CD4-positive, alpha-beta memory T cell (primary cell): ENCODE results near the gene PSMD12. TPM values are rescaled to one million over a fixed set of nuclear protein-coding genes. Genes with fewer than 3 reads are reported as not detected.
"Not testable (repeated sequence)": the region's sequence is repeated elsewhere in the genome, so short reads cannot be mapped to it uniquely, and the experiment has no call there.

Experiments
- CTCF ChIA-PET: fragments of 350-600 bp; sonication (Branson Sonifier 250); formaldehyde crosslinking; loops from one replicate; lab custom pipeline; 2021; ENCODE audit warnings: inconsistent platforms; ENCODE audit not compliant: partially characterized antibody; lab: Charles Lee
- POLR2A ChIA-PET: fragments of 350-600 bp; sonication (Branson Sonifier 250); formaldehyde crosslinking; loops from one replicate; lab custom pipeline; 2021; ENCODE audit not compliant: partially characterized antibody; lab: Charles Lee
- DNase-seq, 5 donors: peaks; one replicate each; pipeline versions ENCODE4 v3.0.0 to v3.0.0-alpha.2; 2020 to 2022; ENCODE audit warnings: mixed read lengths in 1 of 5
- H3K27ac ChIP-seq: one replicate; pipeline ENCODE4 v1.7.0; 2013; ENCODE audit warnings: low read depth, low read length
- H3K27me3 ChIP-seq: 2 replicates; pipeline ENCODE4 v1.7.0; 2013; ENCODE audit warnings: mild to moderate bottlenecking, low read length, moderate library complexity; ENCODE audit not compliant: insufficient read depth
- H3K36me3 ChIP-seq: 2 replicates; pipeline ENCODE4 v1.7.0; 2013; ENCODE audit warnings: mild to moderate bottlenecking, low read length, moderate library complexity; ENCODE audit not compliant: insufficient read depth
- H3K4me1 ChIP-seq: 2 replicates; pipeline ENCODE4 v1.7.0; 2013; ENCODE audit warnings: mild to moderate bottlenecking, low read length, moderate library complexity; ENCODE audit not compliant: insufficient read depth
- H3K4me3 ChIP-seq, 2 donors: one replicate each; pipeline ENCODE4 v1.7.0; 2013; ENCODE audit warnings: low read length in 2 of 2, mild to moderate bottlenecking in 1 of 2
- H3K9me3 ChIP-seq, 2 donors: one replicate each; pipeline ENCODE4 v1.7.0; 2013; ENCODE audit warnings: low read length in 2 of 2, control low read depth in 1 of 2; ENCODE audit not compliant: control insufficient read depth in 1 of 2
- H3K27ac Mint-ChIP-seq, 7 donors: one replicate each; pipeline ENCODE4 v1.8.0; 2020 to 2021; ENCODE audit warnings: mixed read lengths in 7 of 7, mild to moderate bottlenecking in 6 of 7, inconsistent platforms in 3 of 7, moderate library complexity in 3 of 7
- H3K27me3 Mint-ChIP-seq, 2 donors: one replicate each; pipeline ENCODE4 v1.8.0; 2020 to 2021; ENCODE audit warnings: mixed read lengths in 2 of 2
- H3K36me3 Mint-ChIP-seq, 2 donors: one replicate each; pipeline ENCODE4 v1.8.0; 2020 to 2021; ENCODE audit warnings: mixed read lengths in 2 of 2, inconsistent platforms in 1 of 2, mild to moderate bottlenecking in 1 of 2
- H3K4me1 Mint-ChIP-seq, 4 donors: one replicate each; pipeline ENCODE4 v1.8.0; 2020 to 2021; ENCODE audit warnings: mixed read lengths in 4 of 4, mild to moderate bottlenecking in 1 of 4
- H3K4me3 Mint-ChIP-seq, 8 donors: one replicate each; pipeline ENCODE4 v1.8.0; 2020 to 2021; ENCODE audit warnings: mixed read lengths in 8 of 8, mild to moderate bottlenecking in 7 of 8, moderate library complexity in 6 of 8, inconsistent platforms in 3 of 8
- H3K9me3 Mint-ChIP-seq, 8 donors: one replicate each; pipeline ENCODE4 v1.8.0; 2020 to 2021; ENCODE audit warnings: mixed read lengths in 8 of 8, mild to moderate bottlenecking in 5 of 8, inconsistent platforms in 3 of 8, moderate library complexity in 1 of 8
- intact Hi-C: fragments of 100-400 bp; cut with micrococcal nuclease; formaldehyde crosslinking; loops from one replicate; pipeline ENCODE4 v1.15.1; 2023
- polyA plus RNA-seq, 2 donors: library from polyadenylated mRNA; unstranded; fragments of 300-500 nt; fragmentation: Illumina TruSeq; gene quantifications; one replicate each; pipeline ENCODE4 v1.2.3, GENCODE V29; 2021
- total RNA-seq, 2 experiments: library from RNA; stranded (reverse); gene quantifications; one replicate each; pipeline ENCODE4 v1.2.3, GENCODE V29; 2021

PSMD12 gene
- total and polyA plus RNA-seq, 4 experiments from 2014 or later = 34.5 to 49.8 (median 47.8) TPM

DNA sequence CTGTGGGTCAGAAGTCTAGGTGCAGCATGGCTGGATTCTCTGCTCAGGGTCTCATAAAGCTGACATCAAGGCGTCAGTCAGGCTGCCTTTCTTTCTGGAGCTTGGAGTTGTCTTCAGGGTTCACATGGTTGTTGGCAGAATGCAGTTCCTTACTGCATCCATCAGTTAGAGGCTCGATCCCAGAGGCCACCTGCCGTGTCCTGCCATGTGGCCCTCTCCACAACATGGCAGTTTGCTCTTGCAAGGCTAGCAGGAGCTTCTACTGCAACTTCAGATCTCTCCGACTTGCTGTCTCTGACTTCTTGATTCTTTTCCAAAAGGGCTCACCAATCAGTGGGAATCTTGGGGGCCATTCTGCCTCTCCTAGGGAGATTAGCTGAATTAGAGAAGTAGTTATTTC, 22.6 kb upstream of the PSMD12 start:
- no peak for DNase-seq
- H3K36me3 ChIP-seq = no peaks in the 10 kb centered on the region
- peaks cover 77% of the 10 kb centered on the region for H3K4me1 ChIP-seq
- ChIA-PET CTCF (interaction anchor here (0.6 to 29.3 kb wide), 10 partner anchors 10 to 755 kb away, joined by 3 to 605 read pairs (median 8); partner anchors contain the start of gene PITPNC1), POLR2A (interaction anchor here (1.1 to 8.1 kb wide), 7 partner anchors 11 to 87 kb away, joined by 6 to 161 read pairs (median 24); partner anchors contain the start of gene PITPNC1)
- H3K4me3 ChIP-seq = no peak overlapping the region
- H3K9me3 ChIP-seq = no peaks in the 10 kb centered on the region
- H3K27me3 Mint-ChIP-seq = no peaks in the 10 kb centered on the region
- intact Hi-C loops = no loop called here
- H3K27me3 ChIP-seq = no peaks in the 10 kb centered on the region
- H3K4me3 Mint-ChIP-seq = peak overlapping the region in 4 of 8 donors; percentile 7 to 69 (median 35)
- no peak overlapping the region for H3K27ac ChIP-seq
- H3K4me1 Mint-ChIP-seq = peaks cover 48 to 79% (median 62%) of the 10 kb centered on the region in 4 donors
- peak overlapping the region; percentile 33 to 97 (median 95) for H3K27ac Mint-ChIP-seq
- peaks cover 0 to 5% (median 0%) of the 10 kb centered on the region in 8 donors for H3K9me3 Mint-ChIP-seq
- peaks cover 9 to 15% of the 10 kb centered on the region in 2 donors for H3K36me3 Mint-ChIP-seq

- peaks cover 77% of the 10 kb centered on the region for H3K4me1 ChIP-seq
- H3K9me3 Mint-ChIP-seq, H3K4me3 ChIP-seq, H3K27ac ChIP-seq, H3K4me3 Mint-ChIP-seq, intact Hi-C loops, H3K36me3 ChIP-seq, H3K27me3 Mint-ChIP-seq, DNase-seq, H3K27me3 ChIP-seq, H3K9me3 ChIP-seq: not testable (repeated sequence)
- POLR2A ChIA-PET = interaction anchor here (1.1 to 8.1 kb wide), 7 partner anchors 10 to 87 kb away, joined by 7 to 161 read pairs (median 33); partner anchors contain the start of gene PITPNC1
- Mint-ChIP-seq H3K27ac (peak overlapping the region; percentile 33 to 97 (median 92)), H3K4me1 (peaks cover 49 to 81% (median 65%) of the 10 kb centered on the region in 4 donors), H3K36me3 (peaks cover 10 to 18% of the 10 kb centered on the region in 2 donors)
- CTCF ChIA-PET = interaction anchor here (0.6 to 29.3 kb wide), 12 partner anchors 10 to 756 kb away, joined by 3 to 605 read pairs (median 7); partner anchors contain the start of gene PITPNC1
Measured at GRCh38 chr17:67388536-67388935, 22.2 kb upstream of the PSMD12 start.

GRCh38 chr17:67386965-67387551, 20.7 kb upstream of the PSMD12 start:
- H3K27me3 ChIP-seq = no peaks in the 10 kb centered on the region
- ChIA-PET CTCF (interaction anchor here (0.7 to 29.3 kb wide), 17 partner anchors 8 to 303 kb away, joined by 3 to 605 read pairs (median 5); partner anchors contain the start of gene PITPNC1), POLR2A (interaction anchor here (1.0 to 8.1 kb wide), 7 partner anchors 9 to 88 kb away, joined by 3 to 161 read pairs (median 5); partner anchors contain the start of gene PITPNC1)
- Mint-ChIP-seq H3K9me3 (peaks cover 0 to 5% (median 0%) of the 10 kb centered on the region in 8 donors), H3K27ac (peak overlapping the region in 6 of 7 donors; percentile 85 to 96 (median 90)), H3K4me3 (peak overlapping the region in 6 of 8 donors; percentile 11 to 47 (median 36)), H3K27me3 (no peaks in the 10 kb centered on the region), H3K36me3 (peaks cover 7 to 20% of the 10 kb centered on the region in 2 donors), H3K4me1 (peaks cover 47 to 85% (median 62%) of the 10 kb centered on the region in 4 donors)
- no peaks in the 10 kb centered on the region for H3K36me3 ChIP-seq
- H3K27ac ChIP-seq = no peak overlapping the region
- intact Hi-C loops = loop anchor here (1.0 kb wide), 2 partner anchors 9 to 88 kb away; no protein-coding TSS in a partner anchor
- H3K4me3 ChIP-seq = no peak overlapping the region
- DNase-seq = peak in 3 of 5 donors; percentile 37 to 48 (median 44)
- H3K4me1 ChIP-seq = peaks cover 74% of the 10 kb centered on the region
- H3K9me3 ChIP-seq = no peaks in the 10 kb centered on the region

GRCh38 chr17:67385122-67385988, 19.0 kb upstream of the PSMD12 start:
- H3K36me3 ChIP-seq = no peaks in the 10 kb centered on the region
- H3K4me3 ChIP-seq = no peak overlapping the region
- H3K9me3 ChIP-seq = no peaks in the 10 kb centered on the region
- Mint-ChIP-seq H3K4me1 (peaks cover 40 to 79% (median 56%) of the 10 kb centered on the region in 4 donors), H3K36me3 (peaks cover 7 to 21% of the 10 kb centered on the region in 2 donors), H3K27ac (peak overlapping the region in 6 of 7 donors; percentile 43 to 89 (median 74)), H3K9me3 (peaks cover 0 to 2% (median 0%) of the 10 kb centered on the region in 8 donors), H3K27me3 (no peaks in the 10 kb centered on the region), H3K4me3 (peak overlapping the region in 2 of 8 donors; percentile 22 to 30)
- CTCF ChIA-PET = interaction anchor here (1.1 to 29.3 kb wide), 7 partner anchors 7 to 217 kb away, joined by 3 to 605 read pairs (median 14); partner anchors contain the start of gene PITPNC1
- DNase-seq = no peak
- H3K4me1 ChIP-seq = peaks cover 72% of the 10 kb centered on the region
- POLR2A ChIA-PET = interaction anchor here (0.6 to 8.1 kb wide), 5 partner anchors 7 to 90 kb away, joined by 3 to 161 read pairs (median 33); partner anchors contain the start of gene PITPNC1
- H3K27ac ChIP-seq = no peak overlapping the region
- no peaks in the 10 kb centered on the region for H3K27me3 ChIP-seq
- intact Hi-C loops = no loop called here

- peaks cover 58% of the 10 kb centered on the region for H3K4me1 ChIP-seq
- H3K27ac ChIP-seq = no peak overlapping the region
- CTCF ChIA-PET = interaction anchor here (0.5 to 29.3 kb wide), 5 partner anchors 36 to 98 kb away, joined by 3 to 605 read pairs (median 8); no protein-coding TSS in a partner anchor
Measured at GRCh38 chr17:67381929-67382257, 15.5 kb upstream of the PSMD12 start.

GRCh38 chr17:67379251-67379630, 12.9 kb upstream of the PSMD12 start:
- Mint-ChIP-seq H3K27ac (peak overlapping the region; percentile 86 to 98 (median 95)), H3K4me3 (peak overlapping the region; percentile 89 to 99 (median 95)), H3K9me3 (peaks cover 0 to 6% (median 0%) of the 10 kb centered on the region in 8 donors), H3K4me1 (peaks cover 35 to 71% (median 49%) of the 10 kb centered on the region in 4 donors), H3K36me3 (peaks cover 13 to 32% of the 10 kb centered on the region in 2 donors), H3K27me3 (no peaks in the 10 kb centered on the region)
- no peaks in the 10 kb centered on the region for H3K36me3 ChIP-seq
- H3K9me3 ChIP-seq = no peaks in the 10 kb centered on the region
- POLR2A ChIA-PET = interaction anchor here (0.7 to 9.1 kb wide), 21 partner anchors 9 to 446 kb away, joined by 3 to 258 read pairs (median 20); partner anchors contain the start of genes BPTF, NOL11 and PSMD12
- CTCF ChIA-PET = interaction anchor here (0.8 to 29.3 kb wide), 32 partner anchors 9 to 309 kb away, joined by 3 to 605 read pairs (median 7); partner anchors contain the start of gene PSMD12
- H3K4me3 ChIP-seq = peak overlapping the region; percentile 30 to 84
- H3K4me1 ChIP-seq = peaks cover 68% of the 10 kb centered on the region
- peak overlapping the region; percentile 78 for H3K27ac ChIP-seq
- intact Hi-C loops = loop anchor here (1.0 to 5.0 kb wide), 3 partner anchors 43 to 448 kb away; partner anchors contain the start of gene BPTF
- no peaks in the 10 kb centered on the region for H3K27me3 ChIP-seq
- no peak for DNase-seq

More at GRCh38 chr17:67381929-67382257, 15.5 kb upstream of the PSMD12 start:
- no peaks in the 10 kb centered on the region for H3K36me3 ChIP-seq
- no peak for DNase-seq
- peaks cover 0 to 8% (median 0%) of the 10 kb centered on the region in 8 donors for H3K9me3 Mint-ChIP-seq
- peak overlapping the region in 6 of 8 donors; percentile 19 to 77 (median 64) for H3K4me3 Mint-ChIP-seq
- H3K27me3 ChIP-seq = no peaks in the 10 kb centered on the region
- intact Hi-C loops = no loop called here
- no peaks in the 10 kb centered on the region for H3K9me3 ChIP-seq
- POLR2A ChIA-PET = interaction anchor here (0.9 to 9.1 kb wide), 6 partner anchors 16 to 93 kb away, joined by 3 to 258 read pairs (median 8); partner anchors contain the start of gene PSMD12
- H3K4me3 ChIP-seq = no peak overlapping the region
- H3K36me3 Mint-ChIP-seq = peaks cover 13 to 34% of the 10 kb centered on the region in 2 donors
- no peaks in the 10 kb centered on the region for H3K27me3 Mint-ChIP-seq
- peak overlapping the region; percentile 43 to 92 (median 80) for H3K27ac Mint-ChIP-seq
- H3K4me1 Mint-ChIP-seq = peaks cover 33 to 64% (median 45%) of the 10 kb centered on the region in 4 donors
